GM12892 (cell line): ENCODE measurements around the gene EPHB6.

Source experiments
- DNase-seq: peaks from one replicate; pipeline ENCODE4 v3.0.0; 2011; ENCODE audit not compliant: insufficient read length
- FAIRE-seq: peaks from 2 replicates; lab custom pipeline; 2011; peaks lifted over from hg19 to GRCh38; lab: Jason Lieb, UNC
- POLR2A ChIP-seq: IDR thresholded peaks from 2 replicates; pipeline ENCODE4 v1.6.1; 2011; ENCODE audit warnings: low read depth, low read length, control low read depth
- POLR2AphosphoS5 ChIP-seq: IDR thresholded peaks from 2 replicates; pipeline ENCODE4 v1.6.1; 2011; ENCODE audit warnings: low read depth, low read length, control low read depth
- TAF1 ChIP-seq: IDR thresholded peaks from 2 replicates; pipeline ENCODE4 v1.6.1; 2011; ENCODE audit warnings: low read depth, mild to moderate bottlenecking, control low read depth, low read length, borderline replicate concordance

EPHB6 gene

GRCh38 chr7:142913051-142913450, 58.2 kb downstream of the EPHB6 start:
- FAIRE-seq (no peak), DNase-seq (no peak)
- no peak for TF ChIP-seq TAF1
- TF ChIP-seq POLR2AphosphoS5: no peak
- TF ChIP-seq POLR2A: no peak

GRCh38 chr7:142913566-142913965, 58.7 kb downstream of the EPHB6 start:
- TF ChIP-seq POLR2A (no peak), TAF1 (no peak), POLR2AphosphoS5 (no peak)
- FAIRE-seq (no peak), DNase-seq (no peak)

- DNase-seq (no peak), FAIRE-seq (no peak)
- TF ChIP-seq TAF1 (no peak), POLR2AphosphoS5 (no peak)
Measured at GRCh38 chr7:142914121-142914520, 59.2 kb downstream of the EPHB6 start.

GRCh38 chr7:142915315-142915714, 60.4 kb downstream of the EPHB6 start:
- TF ChIP-seq POLR2AphosphoS5 (no peak), POLR2A (no peak), TAF1 (no peak)
- FAIRE-seq (no peak), DNase-seq (no peak)

GRCh38 chr7:142916508-142916907, 61.6 kb downstream of the EPHB6 start:
- DNase-seq (no peak), FAIRE-seq (no peak)
- TF ChIP-seq TAF1 (no peak), POLR2AphosphoS5 (no peak), POLR2A (no peak)

GRCh38 chr7:142917447-142917846, 62.6 kb downstream of the EPHB6 start:
- FAIRE-seq: no peak
- DNase-seq: no peak
- no peak for TF ChIP-seq POLR2AphosphoS5
- TF ChIP-seq POLR2A: no peak

GRCh38 chr7:142918901-142919300, 64.0 kb downstream of the EPHB6 start:
- DNase-seq (no peak), FAIRE-seq (no peak)
- no peak for TF ChIP-seq TAF1
- TF ChIP-seq POLR2A: no peak
- TF ChIP-seq POLR2AphosphoS5: no peak

GRCh38 chr7:142919656-142920055, 64.8 kb downstream of the EPHB6 start:
- no peak for FAIRE-seq
- TF ChIP-seq POLR2AphosphoS5: no peak
- no peak for TF ChIP-seq TAF1
- TF ChIP-seq POLR2A: no peak
- DNase-seq: no peak
